ENCODE measurements around the gene UGGT1. TPM values are rescaled to one million over a fixed set of nuclear protein-coding genes. Genes with fewer than 3 reads are reported as not detected.

The UGGT1 gene
- total and polyA plus RNA-seq, 7 donors = 1.8 to 47.9 (median 21.5) TPM

DNA sequence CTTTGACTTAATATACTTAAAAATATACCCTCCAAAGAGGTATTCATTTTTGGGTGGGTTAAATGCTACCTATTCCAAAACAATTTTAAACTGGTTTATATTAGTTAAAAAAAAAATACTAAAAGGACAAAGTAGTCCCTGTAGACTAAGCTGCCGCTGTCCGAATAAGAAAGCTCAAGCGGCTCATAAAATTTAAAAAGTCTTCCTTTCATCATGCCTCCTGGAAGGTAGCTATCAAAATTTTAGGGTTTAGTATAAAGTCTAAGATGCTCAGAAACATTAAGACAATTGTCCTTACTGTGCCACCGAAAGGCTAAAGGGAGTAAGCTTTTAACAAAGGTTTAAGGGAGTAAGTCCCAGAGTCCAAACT, 440 bp upstream of the UGGT1 start:
- Histone ChIP-seq H3K27me3 (no peaks in the 10 kb centered on the region), H3K4me1 (peaks cover 0 to 28% (median 16%) of the 10 kb centered on the region in 4 donors), H3K36me3 (no peaks in the 10 kb centered on the region), H3K4me3 (peak overlapping the region; percentile 83 to 98 (median 96)), H3K9me3 (no peaks in the 10 kb centered on the region), H3K27ac (peak overlapping the region; percentile 86 to 93 (median 87))
- DNase-seq = no peak
- intact Hi-C loops (cut with DNase I) = loop anchor here (2.0 to 10.0 kb wide), 2 partner anchors 144 to 206 kb away; partner anchors contain the start of gene AMMECR1L
- TF ChIP-seq EP300 (IDR thresholded peaks at IDR 0.05) (no peak), POLR2AphosphoS5 (IDR thresholded peaks at IDR 0.05) (no peak), POLR2A (IDR thresholded peaks at IDR 0.05) (no peak)
- TF ChIP-seq, protein P1, sequence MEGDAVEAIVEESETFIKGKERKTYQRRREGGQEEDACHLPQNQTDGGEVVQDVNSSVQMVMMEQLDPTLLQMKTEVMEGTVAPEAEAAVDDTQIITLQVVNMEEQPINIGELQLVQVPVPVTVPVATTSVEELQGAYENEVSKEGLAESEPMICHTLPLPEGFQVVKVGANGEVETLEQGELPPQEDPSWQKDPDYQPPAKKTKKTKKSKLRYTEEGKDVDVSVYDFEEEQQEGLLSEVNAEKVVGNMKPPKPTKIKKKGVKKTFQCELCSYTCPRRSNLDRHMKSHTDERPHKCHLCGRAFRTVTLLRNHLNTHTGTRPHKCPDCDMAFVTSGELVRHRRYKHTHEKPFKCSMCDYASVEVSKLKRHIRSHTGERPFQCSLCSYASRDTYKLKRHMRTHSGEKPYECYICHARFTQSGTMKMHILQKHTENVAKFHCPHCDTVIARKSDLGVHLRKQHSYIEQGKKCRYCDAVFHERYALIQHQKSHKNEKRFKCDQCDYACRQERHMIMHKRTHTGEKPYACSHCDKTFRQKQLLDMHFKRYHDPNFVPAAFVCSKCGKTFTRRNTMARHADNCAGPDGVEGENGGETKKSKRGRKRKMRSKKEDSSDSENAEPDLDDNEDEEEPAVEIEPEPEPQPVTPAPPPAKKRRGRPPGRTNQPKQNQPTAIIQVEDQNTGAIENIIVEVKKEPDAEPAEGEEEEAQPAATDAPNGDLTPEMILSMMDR (IDR thresholded peaks at IDR 0.05) = no peak
- 0 to 1% methylated on average over 4 of the region's 4 CpGs for WGBS, 2 donors

DNA sequence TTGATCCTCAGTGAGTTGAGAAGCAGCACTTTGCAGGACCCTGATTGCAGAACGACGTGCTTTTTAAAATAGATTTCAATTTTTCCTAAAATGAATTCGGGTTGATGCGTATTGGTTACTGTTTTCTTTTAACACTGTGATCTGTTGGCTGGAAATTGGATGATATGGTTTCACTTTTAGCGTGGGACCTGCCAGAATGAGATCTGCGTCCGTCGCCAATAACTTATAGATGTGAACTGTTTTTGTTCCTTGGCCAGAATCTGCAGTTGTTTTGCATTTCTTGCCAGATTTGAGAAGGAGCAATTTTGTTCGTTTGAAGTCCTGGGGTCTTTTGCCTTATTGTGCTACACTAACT, 703 bp downstream of the UGGT1 start:
- no peaks in the 10 kb centered on the region for H3K27me3 ChIP-seq
- intact Hi-C loops (cut with DNase I) = loop anchor here (1.0 to 10.0 kb wide), 3 partner anchors 63 to 207 kb away; partner anchors contain the start of genes AMMECR1L and SAP130
- H3K9me3 ChIP-seq = no peaks in the 10 kb centered on the region
- peak overlapping the region; percentile 83 to 98 (median 96) for H3K4me3 ChIP-seq
- no peaks in the 10 kb centered on the region for H3K36me3 ChIP-seq
- peak overlapping the region; percentile 86 to 93 (median 87) for H3K27ac ChIP-seq
- WGBS, 2 donors = 0 to 1% methylated on average over 9 of the region's 9 CpGs
- peaks cover 0 to 32% (median 16%) of the 10 kb centered on the region in 4 donors for H3K4me1 ChIP-seq
- DNase-seq = no peak
- no peak for TF ChIP-seq POLR2AphosphoS5 (IDR thresholded peaks at IDR 0.05)
- TF ChIP-seq EP300 (IDR thresholded peaks at IDR 0.05) = no peak
- TF ChIP-seq, protein P1 (IDR thresholded peaks at IDR 0.05) = no peak
- TF ChIP-seq POLR2A (IDR thresholded peaks at IDR 0.05) = no peak

DNA sequence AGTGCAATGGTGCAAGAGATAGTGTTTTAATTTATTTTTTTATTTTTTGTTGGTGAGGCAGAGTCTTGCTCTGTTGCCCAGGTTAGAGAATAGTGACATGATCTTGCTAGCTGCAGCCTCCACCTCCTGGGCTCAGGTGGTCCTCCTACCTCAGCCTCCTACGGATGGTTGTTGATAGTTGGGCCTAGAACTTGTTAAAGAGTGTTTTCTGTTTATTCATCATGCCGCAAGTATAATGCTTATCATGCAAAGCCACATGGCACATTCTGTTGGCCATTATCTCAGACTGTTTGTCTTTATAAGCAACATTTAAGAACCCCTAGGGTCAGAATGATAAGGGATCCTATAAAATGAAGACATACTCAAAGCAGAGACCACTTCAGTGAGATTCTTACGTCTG, 1.7 kb downstream of the UGGT1 start:
- intact Hi-C loops (cut with DNase I) = loop anchor here (10.0 kb wide), 1 partner anchor 142 kb away; no protein-coding TSS in a partner anchor
- peaks cover 0 to 32% (median 16%) of the 10 kb centered on the region in 4 donors for H3K4me1 ChIP-seq

DNA sequence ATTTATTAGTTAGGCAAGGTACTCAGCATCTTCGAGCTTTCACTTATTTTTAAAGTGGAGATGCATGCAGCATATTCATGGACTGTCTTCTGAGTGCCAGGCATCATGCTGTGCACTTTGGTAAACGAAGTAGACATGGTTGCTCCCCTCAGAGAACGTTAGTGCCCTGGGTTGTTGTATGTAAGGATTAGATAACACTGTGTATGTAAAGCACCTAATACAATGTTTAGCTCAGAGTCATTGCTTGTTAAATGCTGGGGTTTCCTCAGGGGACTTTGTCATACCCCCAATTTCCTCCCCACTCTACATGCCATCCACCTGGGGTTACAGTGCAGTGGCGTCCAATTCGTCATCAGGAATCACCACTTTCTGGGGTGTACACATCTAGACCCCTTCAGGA, 2.8 kb downstream of the UGGT1 start:
- intact Hi-C loops (cut with DNase I) = loop anchor here (10.0 kb wide), 1 partner anchor 141 kb away; no protein-coding TSS in a partner anchor

More for the DNA sequence above, 1.7 kb downstream of the UGGT1 start:
- DNase-seq = no peak
- H3K27me3 ChIP-seq = no peaks in the 10 kb centered on the region
- no peaks in the 10 kb centered on the region for H3K9me3 ChIP-seq
- 59 to 90% methylated on average over 3 of the region's 3 CpGs for WGBS, 2 donors
- TF ChIP-seq POLR2A (IDR thresholded peaks at IDR 0.05) = no peak
- TF ChIP-seq EP300 (IDR thresholded peaks at IDR 0.05) = no peak
- TF ChIP-seq, protein P1 (IDR thresholded peaks at IDR 0.05) = no peak
- TF ChIP-seq POLR2AphosphoS5 (IDR thresholded peaks at IDR 0.05) = no peak
- H3K4me3 ChIP-seq = no peak overlapping the region
- H3K36me3 ChIP-seq = peaks cover 0 to 3% (median 0%) of the 10 kb centered on the region in 4 donors
- H3K27ac ChIP-seq = no peak overlapping the region

More for the DNA sequence above, 2.8 kb downstream of the UGGT1 start:
- WGBS, 2 donors = 82 to 84% methylated on average over 5 of the region's 5 CpGs
- Histone ChIP-seq H3K4me1 (peaks cover 0 to 32% (median 16%) of the 10 kb centered on the region in 4 donors), H3K27me3 (no peaks in the 10 kb centered on the region), H3K36me3 (peaks cover 0 to 14% (median 2%) of the 10 kb centered on the region in 4 donors), H3K9me3 (no peaks in the 10 kb centered on the region), H3K27ac (no peak overlapping the region), H3K4me3 (no peak overlapping the region)
- no peak for DNase-seq
- no peak for TF ChIP-seq EP300 (IDR thresholded peaks at IDR 0.05)
- TF ChIP-seq POLR2AphosphoS5 (IDR thresholded peaks at IDR 0.05) = no peak
- TF ChIP-seq, protein P1 (IDR thresholded peaks at IDR 0.05) = no peak
- TF ChIP-seq POLR2A (IDR thresholded peaks at IDR 0.05) = no peak
